ENCODE results near the gene SLC12A3.
"Not testable (repeated sequence)": the region's sequence is repeated elsewhere in the genome, so short reads cannot be mapped to it uniquely, and the experiment has no call there.

SLC12A3 gene

DNA sequence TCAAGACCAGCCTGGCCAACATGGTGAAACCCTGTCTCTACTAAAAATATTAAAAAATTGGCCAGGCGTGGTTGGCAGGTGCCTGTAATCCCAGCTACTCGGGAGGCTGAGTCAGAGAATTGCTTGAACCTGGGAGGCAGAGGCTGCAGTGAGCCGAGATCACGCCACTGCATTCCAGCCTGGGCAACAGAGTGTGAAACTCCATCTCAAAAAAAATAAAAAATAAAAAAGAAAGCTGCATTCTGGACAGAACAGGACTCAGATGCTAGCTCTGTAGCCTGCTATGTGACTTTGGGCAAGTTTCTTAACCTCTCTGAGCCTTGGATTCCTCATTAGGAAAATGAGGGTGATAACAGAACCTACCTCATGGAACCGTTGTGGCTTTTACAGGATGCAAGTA lies 3.8 kb downstream of the SLC12A3 start:
- DNase-seq (ENCODE audit: low read depth in 2 of 2, low spot score in 1 of 2), result not testable (repeated sequence)

DNA sequence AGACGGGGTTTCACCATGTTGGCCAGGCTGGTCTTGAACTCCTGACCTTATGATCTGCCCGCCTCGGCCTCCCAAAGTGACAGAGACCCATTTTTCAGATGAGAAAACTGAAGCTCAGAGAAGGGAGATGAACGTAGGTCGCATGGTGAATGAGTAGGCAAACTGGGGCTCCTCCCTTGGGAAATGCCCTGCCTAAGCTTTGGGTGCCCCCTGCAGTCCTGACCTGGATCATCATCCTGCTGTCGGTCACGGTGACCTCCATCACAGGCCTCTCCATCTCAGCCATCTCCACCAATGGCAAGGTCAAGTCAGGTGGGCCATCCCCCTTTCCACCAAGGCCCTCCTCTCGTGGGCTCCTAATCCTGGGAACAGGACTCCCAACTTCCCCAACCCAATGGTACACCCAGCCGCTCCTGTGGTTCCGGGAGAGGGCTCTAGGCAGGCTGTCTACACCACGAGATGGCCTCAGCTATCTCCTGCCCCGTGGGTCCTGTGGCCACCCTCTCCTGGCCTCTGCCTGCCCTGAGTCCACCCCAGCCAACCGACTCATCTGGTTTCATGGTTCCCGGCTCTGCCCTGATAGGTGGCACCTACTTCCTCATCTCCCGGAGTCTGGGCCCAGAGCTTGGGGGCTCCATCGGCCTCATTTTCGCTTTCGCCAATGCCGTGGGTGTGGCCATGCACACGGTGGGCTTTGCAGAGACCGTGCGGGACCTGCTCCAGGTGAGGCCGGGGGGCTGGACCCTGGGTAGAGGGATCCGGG lies 4.7 kb downstream of the SLC12A3 start:
- no peak for DNase-seq (ENCODE audit: low read depth in 2 of 2, low spot score in 1 of 2)

DNA sequence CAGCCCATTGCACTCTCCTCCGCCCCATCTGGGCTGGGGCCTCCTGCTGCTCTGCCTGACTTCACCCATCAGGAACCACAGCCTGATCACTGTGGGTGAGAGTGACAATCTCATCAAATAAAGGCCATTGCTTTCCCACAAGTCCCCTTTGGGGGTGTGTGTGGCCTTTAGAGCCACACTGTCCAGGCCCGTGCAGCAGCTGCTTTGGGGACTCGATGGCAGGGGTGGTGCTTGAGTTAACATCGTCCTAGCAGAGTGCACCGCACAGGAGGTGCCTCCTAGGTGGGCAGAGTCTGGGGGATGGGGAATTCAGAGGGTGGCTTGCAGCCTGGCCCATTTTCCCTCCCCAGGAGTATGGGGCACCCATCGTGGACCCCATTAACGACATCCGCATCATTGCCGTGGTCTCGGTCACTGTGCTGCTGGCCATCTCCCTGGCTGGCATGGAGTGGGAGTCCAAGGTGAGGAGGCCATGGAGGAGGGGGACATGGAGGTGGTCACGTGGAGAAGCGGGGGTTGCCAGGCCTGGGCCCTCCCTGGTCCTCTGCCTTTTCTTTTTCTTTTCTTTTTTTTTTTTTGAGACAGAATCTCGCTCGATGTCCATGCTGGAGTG lies 5.4 kb downstream of the SLC12A3 start:
- no peak for DNase-seq (ENCODE audit: low read depth in 2 of 2, low spot score in 1 of 2)

DNA sequence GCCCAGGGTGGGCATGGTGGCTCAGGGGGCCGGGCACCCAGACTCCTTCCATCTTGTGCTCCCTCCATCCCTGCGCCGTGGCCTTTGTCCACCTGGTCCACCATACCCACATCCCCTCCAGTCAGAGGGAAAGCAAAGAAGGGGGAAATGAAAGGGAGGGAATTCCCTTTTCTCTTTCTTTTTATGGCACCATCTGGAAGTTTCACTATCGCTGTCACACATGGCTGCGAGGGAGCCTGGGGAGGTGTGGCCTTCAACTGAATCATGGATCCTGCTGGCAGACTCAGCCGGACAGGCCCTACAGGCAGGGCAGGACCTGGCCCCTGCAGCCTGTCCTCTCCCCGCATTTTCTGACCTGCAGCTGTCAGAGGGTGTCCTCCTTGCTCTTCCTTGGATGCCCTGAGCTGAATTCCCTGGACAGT lies 6.2 kb downstream of the SLC12A3 start:
- DNase-seq (ENCODE audit: low read depth in 2 of 2, low spot score in 1 of 2), result no peak

DNA sequence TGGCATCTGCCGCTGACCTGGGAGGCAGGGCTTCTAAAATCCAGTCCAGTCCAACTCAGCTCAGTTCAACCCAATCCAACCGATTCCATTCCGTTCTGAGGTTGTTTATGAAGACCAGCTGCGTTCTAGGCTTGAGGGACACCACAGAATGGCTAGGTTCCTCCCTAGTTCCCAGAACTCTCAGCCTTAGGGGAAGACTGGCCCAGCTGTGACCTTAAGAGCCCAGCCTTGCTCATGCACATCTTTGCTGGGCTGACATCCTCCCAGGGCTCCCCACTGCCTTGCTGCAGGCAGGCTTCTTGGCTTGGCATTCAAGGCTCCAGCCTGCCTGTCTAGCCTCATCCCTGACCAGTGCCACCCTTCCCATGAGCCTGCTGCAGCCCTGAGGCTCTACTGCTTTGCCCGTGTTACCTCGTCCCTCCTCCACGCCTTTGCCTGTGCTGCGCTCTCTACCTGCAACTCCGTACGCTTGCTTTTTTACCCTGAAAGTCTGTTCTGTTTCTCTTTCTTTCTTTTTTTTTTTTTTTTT lies 7.9 kb downstream of the SLC12A3 start:
- no peak for DNase-seq (ENCODE audit: low read depth in 2 of 2, low spot score in 1 of 2)

DNA sequence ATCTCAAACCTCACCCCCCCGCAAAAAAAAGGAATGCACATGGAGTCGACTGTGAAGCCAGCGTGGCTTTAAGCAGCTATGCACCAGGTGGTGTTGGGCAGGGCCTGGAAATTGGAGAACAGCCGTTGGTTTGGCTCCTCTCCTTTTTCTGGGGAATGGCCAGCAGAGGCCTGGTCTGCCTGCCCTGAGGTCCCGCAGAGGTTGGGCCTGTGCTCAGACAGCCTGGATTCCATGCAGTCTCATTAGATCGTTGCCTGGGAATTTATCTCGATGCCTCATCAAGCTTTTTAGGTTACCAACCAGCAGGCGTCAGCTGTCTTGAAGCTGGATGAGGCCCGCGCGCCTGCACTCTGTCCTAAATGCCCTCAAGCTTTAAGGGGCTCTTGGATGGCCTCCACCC lies 9.8 kb downstream of the SLC12A3 start:
- no peak for DNase-seq (ENCODE audit: low read depth in 2 of 2, low spot score in 1 of 2)

DNA sequence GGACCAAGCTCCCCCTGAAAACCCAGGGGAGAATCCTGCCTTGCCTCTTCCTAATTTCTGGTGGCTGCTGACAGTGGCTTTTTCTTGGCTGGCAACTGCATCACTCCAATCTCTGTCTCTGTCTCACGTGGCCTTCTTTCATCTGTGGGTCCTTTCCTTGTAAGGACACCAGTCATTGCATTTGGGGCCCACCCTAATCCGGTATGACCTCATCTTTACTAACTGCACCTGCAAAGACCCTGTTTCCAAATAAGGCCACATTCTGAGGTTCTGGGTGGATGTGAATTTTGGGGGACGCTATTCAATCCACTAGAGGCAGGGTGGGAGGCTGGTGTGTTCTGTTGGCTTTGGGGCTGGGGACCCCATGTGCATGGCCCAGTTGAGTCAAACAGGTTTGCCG lies 11.0 kb downstream of the SLC12A3 start:
- no peak for DNase-seq (ENCODE audit: low read depth in 2 of 2, low spot score in 1 of 2)

DNA sequence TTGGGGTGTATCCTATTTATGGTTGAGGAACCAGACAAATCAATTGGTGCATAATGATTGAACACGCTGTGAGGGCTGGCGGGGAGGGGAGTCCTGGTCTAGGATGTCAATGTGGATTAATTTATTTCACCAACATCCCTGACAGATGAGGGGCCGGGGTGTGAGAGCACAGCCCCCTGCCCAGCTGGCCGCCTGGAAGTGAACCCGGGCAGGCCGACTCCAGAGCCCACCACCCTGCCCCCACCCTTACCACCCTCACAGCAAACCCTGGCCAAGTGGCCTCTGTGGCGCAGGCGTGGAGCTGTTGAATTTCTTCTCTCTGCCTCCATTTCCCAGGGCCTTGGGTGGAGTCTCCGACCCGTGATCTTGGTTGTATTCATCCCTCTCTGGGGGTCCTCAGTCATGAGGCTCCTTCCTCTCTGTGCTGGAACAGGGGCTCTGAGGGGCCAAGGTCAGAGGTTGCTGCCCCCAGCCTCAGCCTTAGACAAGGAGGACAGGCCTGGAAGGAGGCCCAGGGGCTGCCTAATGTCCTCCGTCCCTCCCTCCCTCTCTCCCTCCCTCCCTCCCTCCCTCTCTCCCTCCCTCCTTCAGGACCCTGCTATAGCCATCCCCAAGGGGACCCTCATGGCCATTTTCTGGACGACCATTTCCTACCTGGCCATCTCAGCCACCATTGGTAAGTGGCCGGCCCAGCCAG lies 12.6 kb downstream of the SLC12A3 start:
- no peak for DNase-seq (ENCODE audit: low read depth in 2 of 2, low spot score in 1 of 2)

DNA sequence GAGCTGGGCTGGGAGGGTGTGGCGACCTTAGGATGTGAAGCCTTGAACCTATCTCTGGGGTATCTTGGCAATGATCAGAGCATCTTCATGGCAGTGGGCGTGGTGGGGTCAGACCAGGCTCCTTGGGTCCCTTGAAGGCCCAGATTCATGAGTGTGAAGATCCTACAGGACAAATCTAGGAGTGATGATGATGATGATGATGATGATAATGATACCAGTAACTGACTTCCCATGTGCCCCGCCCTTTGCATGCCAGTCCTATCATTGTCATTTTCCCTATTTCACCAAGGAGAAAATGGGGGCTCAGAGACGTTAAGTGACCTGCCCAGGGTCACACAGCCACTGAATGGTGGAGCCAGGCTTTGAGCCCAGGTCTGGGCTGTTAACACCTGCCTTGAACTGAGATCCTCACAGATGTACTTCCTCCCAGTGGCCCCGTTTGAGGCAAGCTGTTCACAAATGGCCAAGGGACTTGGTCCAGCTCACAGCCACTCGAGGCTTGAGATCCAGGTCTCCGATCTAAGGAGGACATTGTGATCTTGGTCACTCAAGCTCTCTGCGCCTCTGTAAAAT lies 13.4 kb downstream of the SLC12A3 start:
- no peak for DNase-seq (ENCODE audit: low read depth in 2 of 2, low spot score in 1 of 2)

DNA sequence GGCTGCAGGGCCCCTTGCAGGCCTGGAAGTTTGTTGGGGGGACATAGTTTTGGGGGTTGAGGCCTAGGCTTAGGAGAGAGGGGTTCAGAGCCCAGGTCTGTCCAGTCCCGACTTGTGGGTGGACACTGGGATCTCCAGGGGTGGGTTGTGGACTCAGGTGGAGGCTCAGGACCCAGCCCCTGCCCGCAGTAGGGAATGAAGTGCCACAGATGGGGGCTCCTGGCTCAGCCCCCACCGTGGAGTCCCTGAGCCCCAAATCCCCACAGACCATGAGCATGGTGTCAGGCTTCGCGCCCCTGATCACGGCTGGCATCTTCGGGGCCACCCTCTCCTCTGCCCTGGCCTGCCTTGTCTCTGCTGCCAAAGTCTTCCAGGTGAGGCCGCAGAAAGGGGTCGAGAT lies 14.3 kb downstream of the SLC12A3 start:
- DNase-seq (ENCODE audit: low read depth in 2 of 2, low spot score in 1 of 2), result no peak

DNA sequence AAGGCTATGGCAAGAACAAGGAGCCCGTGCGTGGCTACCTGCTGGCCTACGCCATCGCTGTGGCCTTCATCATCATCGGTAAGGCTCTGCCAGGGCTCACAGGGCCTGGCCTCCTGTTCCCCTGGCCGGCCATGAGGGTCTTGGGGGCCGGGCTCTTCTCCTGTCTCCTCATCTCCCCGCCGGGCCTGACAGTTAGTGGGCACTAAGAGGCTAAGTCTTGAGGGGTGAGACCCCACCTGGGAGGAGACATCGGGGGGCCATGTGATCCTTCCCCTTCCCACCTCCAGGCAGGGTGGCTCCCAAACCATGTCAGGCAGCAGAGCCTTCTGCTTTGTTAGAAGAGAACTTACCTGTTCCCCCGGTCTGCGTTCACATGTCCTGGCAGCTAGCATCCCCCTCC lies 15.2 kb downstream of the SLC12A3 start:
- no peak for DNase-seq (ENCODE audit: low read depth in 2 of 2, low spot score in 1 of 2)

DNA sequence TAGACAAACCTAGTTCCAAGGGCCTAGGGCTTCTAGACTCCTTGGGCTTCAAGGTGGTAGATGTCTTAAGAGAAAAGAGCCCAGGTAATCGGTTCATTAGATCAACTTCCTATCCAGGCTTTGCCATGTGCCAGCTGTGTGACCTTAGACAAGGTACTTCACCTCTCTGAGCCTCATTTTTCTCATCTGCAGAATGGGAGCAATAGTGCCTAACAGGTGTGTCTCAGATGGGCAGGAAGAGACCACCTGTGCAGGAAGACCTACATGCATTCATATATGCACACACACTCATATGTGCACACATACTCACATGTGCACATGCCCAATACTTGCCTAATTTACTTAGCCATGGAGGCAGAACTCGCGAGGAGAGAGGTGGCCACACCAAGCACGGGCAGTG lies 15.7 kb downstream of the SLC12A3 start:
- DNase-seq (ENCODE audit: low read depth in 2 of 2, low spot score in 1 of 2), result no peak

DNA sequence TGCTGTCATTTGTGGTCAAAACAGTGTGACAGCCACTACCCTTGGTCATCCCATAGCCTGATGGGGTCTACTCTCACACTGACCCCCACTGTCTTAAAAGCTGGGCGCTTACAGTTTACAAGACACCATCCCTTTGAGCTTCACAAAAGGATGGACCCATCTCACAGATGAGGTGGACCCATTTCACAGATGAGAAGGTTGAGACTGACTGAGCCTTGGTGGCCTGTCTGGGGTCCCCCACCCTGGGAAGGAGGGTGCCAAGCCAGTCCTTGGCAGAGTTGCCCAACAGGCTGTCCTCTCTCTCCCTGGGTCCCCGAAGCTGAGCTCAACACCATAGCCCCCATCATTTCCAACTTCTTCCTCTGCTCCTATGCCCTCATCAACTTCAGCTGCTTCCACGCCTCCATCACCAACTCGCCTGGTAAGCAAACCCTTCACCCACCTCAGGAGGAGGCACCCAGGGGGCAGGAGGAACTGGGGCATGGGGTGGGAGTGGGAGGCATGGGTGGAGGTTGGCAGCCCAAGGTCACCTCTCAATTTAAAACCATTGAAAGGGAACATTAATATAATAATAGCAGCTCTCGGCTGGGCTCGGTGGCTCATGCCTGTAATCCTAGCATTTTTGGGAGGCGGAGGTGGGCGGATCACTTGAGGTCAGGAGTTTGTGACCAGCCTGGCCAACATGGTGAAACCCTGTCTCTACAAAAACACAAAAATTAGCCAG lies 17.2 kb downstream of the SLC12A3 start:
- DNase-seq (ENCODE audit: low read depth in 2 of 2, low spot score in 1 of 2), result no peak

DNA sequence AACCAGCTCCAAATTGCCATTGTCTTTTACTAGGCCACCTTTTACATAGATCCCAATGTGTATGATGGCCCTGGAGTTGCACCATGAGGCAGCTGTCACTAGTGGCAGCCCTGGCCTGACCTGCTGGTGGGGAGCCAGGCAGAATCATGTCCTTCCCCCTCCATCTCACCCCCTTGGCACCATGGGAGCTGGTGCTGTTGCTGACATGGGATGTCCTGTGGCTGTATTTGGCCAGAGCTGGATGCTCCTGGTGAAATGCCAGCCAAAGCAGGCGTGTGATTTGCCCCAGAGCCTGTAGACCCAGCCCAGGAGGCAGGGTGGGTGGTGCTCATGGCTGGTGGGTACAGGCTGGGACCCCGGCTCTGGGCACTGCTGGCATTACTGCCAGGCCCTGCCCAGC lies 18.6 kb downstream of the SLC12A3 start:
- DNase-seq (ENCODE audit: low read depth in 2 of 2, low spot score in 1 of 2), result no peak

DNA sequence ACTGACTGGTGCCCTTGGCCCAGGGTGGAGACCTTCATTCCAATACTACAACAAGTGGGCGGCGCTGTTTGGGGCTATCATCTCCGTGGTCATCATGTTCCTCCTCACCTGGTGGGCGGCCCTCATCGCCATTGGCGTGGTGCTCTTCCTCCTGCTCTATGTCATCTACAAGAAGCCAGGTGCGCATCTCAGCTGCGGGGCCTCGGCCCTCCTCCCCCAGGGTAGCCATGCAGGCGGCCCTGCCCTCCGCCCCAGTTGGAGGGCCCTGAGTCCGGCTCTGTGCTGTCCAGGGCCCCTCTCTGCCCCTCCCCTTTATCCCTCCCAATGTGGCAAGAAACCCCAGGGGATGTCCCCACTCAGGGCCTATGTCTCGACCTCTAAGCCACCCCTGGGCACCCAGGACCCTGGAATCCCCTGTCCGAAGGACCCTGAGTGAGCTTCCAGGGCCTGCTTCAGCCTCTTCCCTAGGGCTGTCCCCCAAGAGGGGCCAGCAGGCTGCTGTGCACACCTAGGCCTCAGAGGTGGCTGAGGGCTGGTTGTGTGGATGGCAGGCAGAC lies 19.1 kb downstream of the SLC12A3 start:
- no peak for DNase-seq (ENCODE audit: low read depth in 2 of 2, low spot score in 1 of 2)

DNA sequence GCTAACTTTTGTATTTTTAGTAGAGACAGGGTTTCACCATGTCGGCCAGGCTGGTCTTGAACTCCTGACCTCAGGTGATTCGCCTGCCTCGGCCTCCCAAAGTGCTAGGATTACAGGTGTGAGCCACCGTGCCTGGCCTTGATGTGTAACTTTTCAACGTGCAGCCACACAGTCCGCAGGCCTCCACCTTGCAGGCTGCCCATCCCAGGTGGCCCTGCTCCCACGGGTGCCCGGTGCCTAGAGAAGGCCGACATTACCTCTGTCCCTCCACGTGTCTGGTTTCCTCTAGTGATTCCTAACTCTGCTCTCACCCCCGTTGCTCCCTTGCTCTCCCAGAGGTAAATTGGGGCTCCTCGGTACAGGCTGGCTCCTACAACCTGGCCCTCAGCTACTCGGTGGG lies 19.9 kb downstream of the SLC12A3 start:
- DNase-seq (ENCODE audit: low read depth in 2 of 2, low spot score in 1 of 2), result not testable (repeated sequence)

DNA sequence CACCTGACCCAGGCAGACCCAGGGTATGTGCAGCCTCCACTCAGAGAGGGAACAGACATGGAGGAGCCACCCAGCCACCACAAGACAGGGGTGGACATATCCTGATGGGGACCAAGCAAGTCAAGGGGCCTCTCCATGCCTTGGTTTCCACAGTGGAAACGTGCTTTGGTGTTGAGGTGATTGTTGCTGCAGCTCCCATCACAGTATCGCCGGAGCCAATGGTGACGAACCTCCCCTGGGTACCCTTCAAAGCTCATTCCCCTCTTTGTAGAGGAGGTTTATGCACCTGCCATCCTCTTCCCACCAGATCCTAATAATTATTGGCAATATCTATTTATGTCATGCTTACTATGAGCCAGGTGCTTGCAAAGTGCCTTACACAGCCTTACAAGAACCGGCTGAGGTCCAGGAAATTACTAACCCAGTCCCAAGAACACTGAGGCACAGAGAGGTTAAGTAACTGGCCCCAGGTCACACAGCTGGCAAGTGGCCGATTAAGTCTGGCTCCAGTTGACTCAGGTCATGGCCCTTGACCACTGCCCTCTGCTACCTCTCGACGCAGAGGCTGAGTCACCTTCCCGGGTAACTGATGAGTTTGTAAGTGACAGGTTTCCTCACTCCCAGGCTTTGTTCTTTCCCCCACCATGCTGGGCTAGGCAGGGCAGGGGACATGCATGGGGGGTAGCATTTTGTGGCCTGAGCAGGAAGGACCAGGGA lies 20.6 kb downstream of the SLC12A3 start:
- DNase-seq (ENCODE audit: low read depth in 2 of 2, low spot score in 1 of 2), result no peak

DNA sequence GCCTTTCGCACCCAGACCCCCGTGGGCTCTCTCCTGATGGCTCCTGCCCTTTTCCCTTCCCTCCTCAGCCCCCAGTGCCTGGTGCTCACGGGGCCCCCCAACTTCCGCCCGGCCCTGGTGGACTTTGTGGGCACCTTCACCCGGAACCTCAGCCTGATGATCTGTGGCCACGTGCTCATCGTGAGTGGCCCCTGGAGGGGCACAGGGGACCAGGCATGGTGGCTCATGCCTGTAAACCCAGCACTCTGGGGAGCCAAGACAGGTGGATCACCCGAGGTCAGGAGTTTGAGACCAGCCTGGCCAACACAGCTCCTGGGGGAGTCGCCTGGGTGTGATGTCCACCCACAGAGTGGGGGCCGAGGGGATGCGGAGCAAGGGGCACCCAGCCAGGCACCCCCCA lies 21.3 kb downstream of the SLC12A3 start:
- DNase-seq (ENCODE audit: low read depth in 2 of 2, low spot score in 1 of 2), result no peak

DNA sequence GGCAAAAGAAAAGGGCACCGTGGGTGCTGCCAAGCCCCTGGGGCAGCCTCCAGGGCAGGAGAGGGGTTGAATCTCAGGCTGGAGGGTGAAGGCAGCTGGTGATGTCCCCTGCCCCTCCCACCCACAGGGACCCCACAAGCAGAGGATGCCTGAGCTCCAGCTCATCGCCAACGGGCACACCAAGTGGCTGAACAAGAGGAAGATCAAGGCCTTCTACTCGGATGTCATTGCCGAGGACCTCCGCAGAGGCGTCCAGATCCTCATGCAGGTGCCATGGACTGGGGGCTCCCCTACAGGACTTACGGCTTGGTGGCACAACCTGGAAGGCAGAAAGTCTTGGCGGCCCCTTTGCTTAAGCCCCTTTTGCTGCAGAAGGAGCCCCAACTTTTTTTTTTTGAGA lies 21.8 kb downstream of the SLC12A3 start:
- no peak for DNase-seq (ENCODE audit: low read depth in 2 of 2, low spot score in 1 of 2)

DNA sequence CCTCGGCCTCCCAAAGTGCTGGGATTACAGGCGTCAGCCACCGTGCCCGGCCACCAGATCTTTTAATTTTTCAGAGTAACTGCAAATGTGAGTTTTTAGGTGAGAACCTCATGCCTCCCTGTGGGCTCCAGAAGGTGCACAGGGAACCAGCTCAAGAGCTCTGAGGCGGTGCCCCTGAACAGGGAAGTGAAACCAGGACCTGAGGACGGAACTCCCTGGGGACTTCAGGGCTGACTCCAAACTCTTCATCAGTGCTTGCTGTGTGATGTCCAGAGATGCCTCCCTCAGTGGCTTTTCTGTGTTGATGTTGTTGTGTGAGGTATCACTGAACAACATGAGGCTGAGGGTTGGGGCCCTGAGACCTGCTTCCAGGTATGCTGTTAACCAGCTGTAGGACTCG lies 23.8 kb downstream of the SLC12A3 start:
- DNase-seq (ENCODE audit: low read depth in 2 of 2, low spot score in 1 of 2), result no peak
